Esophagus squamous epithelium (tissue), 5 donors: ENCODE data around the gene ZNF346. TPM values are rescaled to one million over a fixed set of nuclear protein-coding genes. Genes with fewer than 3 reads are reported as not detected.

Experiments
- DNase-seq: peaks from one replicate; lab custom pipeline; 2025; lab: John Stamatoyannopoulos, UW
- H3K27ac ChIP-seq, 4 donors: fragments of 200-600 bp; sonication (generic); one replicate each; pipeline ENCODE4 v1.5.1; 2016 to 2019; ENCODE audit warnings: mild to moderate bottlenecking in 1 of 4
- H3K27me3 ChIP-seq, 4 donors: fragments of 200-600 bp; sonication (generic); 1 replicate in 3 of 4; 2 replicates in 1 of 4; pipeline versions ENCODE4 v1.5.1 to v1.6.0; 2017 to 2021; ENCODE audit warnings: antibody characterized with exemption in 1 of 4
- H3K36me3 ChIP-seq, 3 donors: fragments of 200-600 bp; sonication (generic); one replicate each; pipeline ENCODE4 v1.5.1; 2016 to 2019
- H3K4me1 ChIP-seq, 3 donors: fragments of 200-600 bp; sonication (generic); one replicate each; pipeline ENCODE4 v1.5.1; 2017 to 2019
- H3K4me3 ChIP-seq, 4 donors: fragments of 200-600 bp; sonication (generic); 1 replicate in 3 of 4; 2 replicates in 1 of 4; pipeline ENCODE4 v1.5.1; 2016 to 2019; ENCODE audit warnings: mild to moderate bottlenecking in 2 of 4, moderate library complexity in 1 of 4
- H3K9me3 ChIP-seq, 3 donors: fragments of 200-600 bp; sonication (generic); one replicate each; pipeline ENCODE4 v1.5.1; 2016 to 2019
- CTCF ChIP-seq, 6 experiments: fragments of 450-650 bp in 4 of 6; fragments of 200-600 bp in 2 of 6; sonication (generic) in 2 of 6; IDR thresholded peaks; one replicate each; pipeline ENCODE4 v1.5.1; 2016 to 2019; ENCODE audit warnings: antibody characterized with exemption in 6 of 6, mild to moderate bottlenecking in 4 of 6, moderate library complexity in 4 of 6
- POLR2A ChIP-seq, 4 donors: fragments of 450-650 bp; IDR thresholded peaks; one replicate each; pipeline ENCODE4 v1.6.1; 2017; ENCODE audit warnings: antibody characterized with exemption in 4 of 4, mild to moderate bottlenecking in 4 of 4, moderate library complexity in 3 of 4
- WGBS, 2 donors: methylation state at CpG; one replicate each; pipeline ENCODE4 v1.1.5; 2018; 5-methylcytosine and 5-hydroxymethylcytosine counted together
- intact Hi-C: fragments of 100-400 bp; cut with DNase I; formaldehyde crosslinking; loops from one replicate; pipeline ENCODE4 v1.15.0; 2022
- total RNA-seq, 4 donors: library from RNA; depleted of rRNA; stranded (reverse); fragments of >200 nt; gene quantifications; one replicate each; pipeline ENCODE4 v1.1.0, GENCODE V29; 2016
- donor health status: DM: yes; HTN: yes; CAD: no.

ZNF346 gene
- total RNA-seq, 4 donors from 2014 or later = 11.4 to 17.0 (median 13.3) TPM

GRCh38 chr5:177036921-177037320 lies 14.4 kb downstream of the ZNF346 start:
- DNase-seq = no peak
- Histone ChIP-seq H3K36me3 (peaks cover 0 to 33% (median under 1%) of the 10 kb centered on the region in 3 donors), H3K27ac (no peak overlapping the region), H3K9me3 (no peaks in the 10 kb centered on the region), H3K4me1 (peaks cover 0 to 12% (median 0%) of the 10 kb centered on the region in 3 donors), H3K4me3 (no peak overlapping the region), H3K27me3 (no peaks in the 10 kb centered on the region)
- TF ChIP-seq POLR2A (IDR thresholded peaks at IDR 0.05) (no peak), CTCF (IDR thresholded peaks at IDR 0.05) (no peak)
- intact Hi-C loops = no loop called here
- 94 to 96% methylated on average over 5 of the region's 5 CpGs for WGBS, 2 donors

DNA sequence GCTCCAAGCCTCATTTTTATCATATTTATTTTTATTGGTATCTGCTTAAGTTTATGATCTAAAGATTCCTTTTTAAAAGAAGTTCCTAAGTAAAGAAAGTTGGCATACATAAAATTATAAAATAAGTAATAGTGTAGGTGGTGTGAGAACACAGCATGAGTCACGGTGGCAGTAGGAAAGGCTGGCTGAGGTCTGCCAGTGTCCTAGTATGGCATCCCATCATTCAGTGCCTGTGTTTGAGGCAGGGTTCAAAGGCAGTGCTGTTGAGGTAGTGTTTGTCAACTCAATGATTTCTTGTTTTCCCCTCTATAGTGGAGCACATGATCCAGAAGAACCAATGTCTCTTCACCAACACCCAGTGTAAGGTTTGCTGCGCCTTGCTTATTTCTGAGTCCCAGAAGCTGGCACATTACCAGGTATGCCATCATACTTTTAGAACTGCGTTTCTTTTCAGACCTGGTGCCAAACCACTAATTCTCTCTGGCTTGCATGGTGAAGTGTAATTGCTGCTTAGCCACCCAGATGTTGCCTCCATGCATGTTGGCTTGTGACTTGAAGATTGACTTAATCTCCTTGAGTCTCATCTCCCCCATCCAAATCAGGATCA lies 18.4 kb downstream of the ZNF346 start:
- Histone ChIP-seq H3K27me3 (no peaks in the 10 kb centered on the region), H3K36me3 (peaks cover 4 to 59% (median 18%) of the 10 kb centered on the region in 3 donors), H3K27ac (peak overlapping the region in 1 of 4 donors; percentile 33), H3K9me3 (no peaks in the 10 kb centered on the region), H3K4me1 (peaks cover 0 to 19% (median 0%) of the 10 kb centered on the region in 3 donors), H3K4me3 (no peak overlapping the region)
- intact Hi-C loops = no loop called here
- 45 to 55% methylated on average over 3 of the region's 3 CpGs for WGBS, 2 donors
- DNase-seq = no peak
- TF ChIP-seq POLR2A (IDR thresholded peaks at IDR 0.05) (no peak), CTCF (IDR thresholded peaks at IDR 0.05) (no peak)

DNA sequence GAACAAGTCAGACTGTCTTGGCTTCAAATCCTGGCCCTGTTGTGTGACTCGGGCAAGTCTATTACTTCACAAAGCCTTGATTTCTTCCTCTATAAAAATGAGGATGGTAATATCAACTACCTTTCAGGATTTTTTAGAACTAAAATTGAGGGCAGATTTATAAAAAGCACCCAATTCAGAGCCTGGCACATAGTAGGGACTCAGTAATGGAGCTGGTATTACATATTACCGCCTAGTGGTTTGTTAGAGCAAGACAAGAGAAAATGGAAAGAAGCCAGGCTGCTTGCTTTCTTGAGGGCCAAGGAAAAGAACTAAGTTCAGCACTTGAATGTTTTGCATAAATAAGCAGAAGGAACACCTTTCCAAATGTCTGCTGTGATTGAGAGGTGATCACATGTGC lies 19.4 kb downstream of the ZNF346 start:
- Histone ChIP-seq H3K9me3 (no peaks in the 10 kb centered on the region), H3K4me1 (peaks cover 0 to 19% (median 0%) of the 10 kb centered on the region in 3 donors)
- intact Hi-C loops = no loop called here

GRCh38 chr5:177043114-177043513 lies 20.6 kb downstream of the ZNF346 start:
- Histone ChIP-seq H3K36me3 (peaks cover 4 to 77% (median 18%) of the 10 kb centered on the region in 3 donors), H3K27ac (no peak overlapping the region), H3K4me3 (no peak overlapping the region), H3K9me3 (no peaks in the 10 kb centered on the region), H3K4me1 (peaks cover 0 to 19% (median 0%) of the 10 kb centered on the region in 3 donors), H3K27me3 (no peaks in the 10 kb centered on the region)
- DNase-seq = no peak
- 90 to 100% methylated on average over 5 of the region's 6 CpGs for WGBS, 2 donors
- TF ChIP-seq POLR2A (IDR thresholded peaks at IDR 0.05) = no peak
- TF ChIP-seq CTCF (IDR thresholded peaks at IDR 0.05) = no peak
- intact Hi-C loops = no loop called here

More for the DNA sequence above, 19.4 kb downstream of the ZNF346 start:
- H3K36me3 ChIP-seq = peaks cover 4 to 67% (median 18%) of the 10 kb centered on the region in 3 donors
- WGBS, 2 donors = 95 to 100% methylated on average over 2 of the region's 2 CpGs
- no peak overlapping the region for H3K27ac ChIP-seq
- no peaks in the 10 kb centered on the region for H3K27me3 ChIP-seq
- no peak for TF ChIP-seq POLR2A (IDR thresholded peaks at IDR 0.05)
- no peak for TF ChIP-seq CTCF (IDR thresholded peaks at IDR 0.05)
- no peak overlapping the region for H3K4me3 ChIP-seq
- DNase-seq = no peak

DNA sequence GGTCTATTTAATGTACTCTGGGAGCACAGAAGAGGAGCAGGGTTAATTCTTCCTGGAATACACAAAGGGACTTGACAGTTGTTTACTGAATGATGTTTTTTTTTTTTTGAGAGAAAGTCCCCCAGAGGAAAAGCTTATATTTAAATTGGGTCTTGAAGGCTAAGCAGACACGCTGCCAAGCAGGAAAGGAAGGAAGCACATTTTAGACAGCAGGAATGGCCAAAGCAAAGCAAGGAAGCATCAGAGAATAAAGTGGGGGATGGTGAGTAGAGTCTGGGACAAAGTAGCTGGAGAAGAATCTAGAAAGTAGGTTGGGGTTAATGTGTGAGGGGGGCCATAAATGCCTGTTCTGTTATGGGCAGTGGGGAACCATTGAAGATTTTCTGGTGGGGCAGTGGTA lies 21.5 kb downstream of the ZNF346 start:
- Histone ChIP-seq H3K9me3 (no peaks in the 10 kb centered on the region), H3K27ac (no peak overlapping the region), H3K4me3 (no peak overlapping the region), H3K4me1 (peaks cover 0 to 19% (median 0%) of the 10 kb centered on the region in 3 donors), H3K27me3 (no peaks in the 10 kb centered on the region), H3K36me3 (peaks cover 4 to 86% (median 18%) of the 10 kb centered on the region in 3 donors)
- WGBS, 2 donors = 64 to 69% methylated on average over 1 of the region's 1 CpG
- no peak for TF ChIP-seq CTCF (IDR thresholded peaks at IDR 0.05)
- TF ChIP-seq POLR2A (IDR thresholded peaks at IDR 0.05) = no peak
- intact Hi-C loops = no loop called here
- DNase-seq = no peak
